Fibroblast of lung (primary cell): Measurements from ENCODE around the gene HPS1.

Experiments used
- EZH2 ChIP-seq: IDR thresholded peaks from 2 replicates; pipeline ENCODE4 v1.5.1; 2012; ENCODE audit warnings: low read length, control low read depth, mild to moderate bottlenecking; ENCODE audit errors: missing control alignments
- TF ChIP-seq, protein P1 (sequence below), 2 donors: IDR thresholded peaks in 1 of 2; conservative IDR thresholded peaks in 1 of 2; 1 replicate in 1 of 2; 2 replicates in 1 of 2; pipeline ENCODE4 v1.5.1; 2011 to 2012; ENCODE audit warnings: low read length in 2 of 2, control low read depth in 1 of 2, inconsistent platforms in 1 of 2, low read depth in 1 of 2, mild to moderate bottlenecking in 1 of 2

GRCh38 chr10:98492763-98493162 is 46.0 kb upstream of the HPS1 start:
- TF ChIP-seq, protein P1, sequence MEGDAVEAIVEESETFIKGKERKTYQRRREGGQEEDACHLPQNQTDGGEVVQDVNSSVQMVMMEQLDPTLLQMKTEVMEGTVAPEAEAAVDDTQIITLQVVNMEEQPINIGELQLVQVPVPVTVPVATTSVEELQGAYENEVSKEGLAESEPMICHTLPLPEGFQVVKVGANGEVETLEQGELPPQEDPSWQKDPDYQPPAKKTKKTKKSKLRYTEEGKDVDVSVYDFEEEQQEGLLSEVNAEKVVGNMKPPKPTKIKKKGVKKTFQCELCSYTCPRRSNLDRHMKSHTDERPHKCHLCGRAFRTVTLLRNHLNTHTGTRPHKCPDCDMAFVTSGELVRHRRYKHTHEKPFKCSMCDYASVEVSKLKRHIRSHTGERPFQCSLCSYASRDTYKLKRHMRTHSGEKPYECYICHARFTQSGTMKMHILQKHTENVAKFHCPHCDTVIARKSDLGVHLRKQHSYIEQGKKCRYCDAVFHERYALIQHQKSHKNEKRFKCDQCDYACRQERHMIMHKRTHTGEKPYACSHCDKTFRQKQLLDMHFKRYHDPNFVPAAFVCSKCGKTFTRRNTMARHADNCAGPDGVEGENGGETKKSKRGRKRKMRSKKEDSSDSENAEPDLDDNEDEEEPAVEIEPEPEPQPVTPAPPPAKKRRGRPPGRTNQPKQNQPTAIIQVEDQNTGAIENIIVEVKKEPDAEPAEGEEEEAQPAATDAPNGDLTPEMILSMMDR (conservative IDR thresholded peaks at IDR 0.05 in 1 of 2, IDR thresholded peaks at IDR 0.05 in 1 of 2; ENCODE audit: low read depth in 1 of 2, low read length in 2 of 2) = no peak
- no peak for TF ChIP-seq EZH2
